Osteoblast (primary cell): ENCODE measurements around the gene ENPP3. TPM values are rescaled to one million over a fixed set of nuclear protein-coding genes. Genes with fewer than 3 reads are reported as not detected.

Experiments used
- DNase-seq: peaks from one replicate; pipeline ENCODE4 v3.0.0; 2011; ENCODE audit warnings: low spot score, mixed read lengths; ENCODE audit not compliant: insufficient read length; ENCODE audit errors: missing footprints
- H2AFZ ChIP-seq: 2 replicates; pipeline ENCODE4 v1.6.0; 2011; ENCODE audit warnings: mild to moderate bottlenecking, low read length
- H3K27ac ChIP-seq: 2 replicates; pipeline ENCODE4 v1.5.1; 2011; ENCODE audit warnings: mild to moderate bottlenecking, low read depth, low read length, moderate library complexity
- H3K27me3 ChIP-seq: 2 replicates; pipeline ENCODE4 v1.6.0; 2012; ENCODE audit warnings: mild to moderate bottlenecking, control low read depth, inconsistent platforms, low read length, moderate library complexity; ENCODE audit not compliant: insufficient read depth
- H3K36me3 ChIP-seq: 2 replicates; pipeline ENCODE4 v1.5.1; 2011; ENCODE audit warnings: mild to moderate bottlenecking, low read length, control low read depth, moderate library complexity; ENCODE audit not compliant: insufficient read depth
- H3K4me1 ChIP-seq: 2 replicates; pipeline ENCODE4 v1.5.1; 2011; ENCODE audit warnings: mild to moderate bottlenecking, low read length, control low read depth, moderate library complexity; ENCODE audit not compliant: insufficient read depth
- H3K4me2 ChIP-seq: 2 replicates; pipeline ENCODE4 v1.6.0; 2011; ENCODE audit warnings: mild to moderate bottlenecking, low read length; ENCODE audit not compliant: insufficient read depth
- H3K4me3 ChIP-seq: fragments of 200-600 bp; sonication (generic); 3 replicates; pipeline ENCODE4 v1.5.1; 2012; ENCODE audit warnings: mild to moderate bottlenecking, low read length, inconsistent platforms; ENCODE audit not compliant: insufficient read depth
- H3K79me2 ChIP-seq: 2 replicates; pipeline ENCODE4 v1.6.0; 2012; ENCODE audit warnings: mild to moderate bottlenecking, low read length, control low read depth, inconsistent platforms; ENCODE audit not compliant: insufficient read depth
- H3K9me3 ChIP-seq: 2 replicates; pipeline ENCODE4 v1.5.1; 2011; ENCODE audit warnings: low read depth, low read length, control low read depth
- H4K20me1 ChIP-seq: 2 replicates; pipeline ENCODE4 v1.6.0; 2012; ENCODE audit warnings: mild to moderate bottlenecking, low read length, control low read depth; ENCODE audit not compliant: insufficient read depth
- CTCF ChIP-seq: IDR thresholded peaks from 2 replicates; pipeline ENCODE4 v1.5.1; 2011; ENCODE audit warnings: mild to moderate bottlenecking, low read depth, low read length, moderate library complexity; ENCODE audit errors: extremely low read depth
- small RNA-seq: library from RNA; depleted of rRNA; stranded (forward); fragments of <200 nt; gene quantifications from one replicate; pipeline ENCODE3, GENCODE V24; 2012
- total RNA-seq: library from RNA; depleted of rRNA; stranded (reverse); fragments of >200 nt; gene quantifications from 2 replicates; pipeline ENCODE4 v1.2.3, GENCODE V29; 2012

ENPP3 gene
- total RNA-seq, 1 donor, result not detected

DNA sequence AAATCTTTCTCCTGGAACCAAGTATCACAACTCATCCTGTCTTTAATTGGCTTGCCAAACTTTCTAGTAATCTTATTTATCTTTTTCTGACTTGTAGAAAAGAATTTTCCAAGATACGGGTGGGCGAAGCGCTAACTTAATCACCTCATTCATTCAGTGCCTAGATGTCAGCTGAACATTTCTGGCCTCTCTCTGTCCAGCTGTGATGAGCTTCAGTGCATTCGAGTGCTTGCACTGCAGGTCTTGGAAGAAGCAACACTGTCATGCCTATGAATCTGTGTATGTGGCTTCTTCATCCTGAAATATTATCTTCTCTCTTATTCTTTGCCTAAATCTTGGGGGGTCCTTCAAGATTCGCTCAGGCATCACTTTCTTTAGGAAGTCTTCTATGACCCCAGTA, 154.4 kb downstream of the ENPP3 start:
- Histone ChIP-seq H3K27me3 (no peaks in the 10 kb centered on the region), H3K4me2 (no peak overlapping the region), H3K9me3 (no peaks in the 10 kb centered on the region), H2AFZ (no peak overlapping the region), H4K20me1 (no peaks in the 10 kb centered on the region), H3K79me2 (no peaks in the 10 kb centered on the region), H3K4me3 (no peak overlapping the region), H3K27ac (no peak overlapping the region), H3K4me1 (peaks cover 24% of the 10 kb centered on the region), H3K36me3 (no peaks in the 10 kb centered on the region)
- TF ChIP-seq CTCF, result no peak
- no peak for DNase-seq

DNA sequence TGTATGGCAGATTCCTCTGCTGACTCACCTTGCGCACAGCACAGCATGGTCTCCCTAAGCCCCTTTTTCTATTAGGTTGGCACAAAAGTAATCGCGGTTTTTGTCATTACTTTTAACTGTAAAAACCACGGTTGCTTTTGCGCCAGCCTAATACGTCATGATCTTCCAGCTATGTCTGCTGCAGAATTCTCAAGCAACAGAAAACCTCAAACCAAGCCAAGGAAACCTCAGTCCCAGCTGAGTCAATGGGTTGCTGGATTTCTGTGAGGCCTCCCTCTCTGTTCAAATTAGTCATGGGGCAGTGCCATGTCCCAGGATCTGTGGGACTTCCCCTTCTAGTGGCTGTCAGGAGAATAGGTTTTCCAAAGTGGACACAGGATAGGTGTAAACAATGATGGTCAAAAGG, 155.0 kb downstream of the ENPP3 start:
- H3K27ac ChIP-seq, result no peak overlapping the region
- TF ChIP-seq CTCF, result peak; percentile 34
- peaks cover 24% of the 10 kb centered on the region for H3K4me1 ChIP-seq
- DNase-seq, result peak; percentile 81
- no peaks in the 10 kb centered on the region for H3K27me3 ChIP-seq
- H3K79me2 ChIP-seq, result no peaks in the 10 kb centered on the region
- no peak overlapping the region for H3K4me2 ChIP-seq
- H4K20me1 ChIP-seq, result no peaks in the 10 kb centered on the region
- no peaks in the 10 kb centered on the region for H3K9me3 ChIP-seq
- H3K36me3 ChIP-seq, result no peaks in the 10 kb centered on the region
- no peak overlapping the region for H3K4me3 ChIP-seq
- H2AFZ ChIP-seq, result peak overlapping the region; percentile 12

GRCh38 chr6:131795366-131795765, 158.3 kb downstream of the ENPP3 start:
- H3K36me3 ChIP-seq, result no peaks in the 10 kb centered on the region
- H3K4me3 ChIP-seq, result no peak overlapping the region
- H3K4me2 ChIP-seq, result no peak overlapping the region
- DNase-seq, result no peak
- H3K9me3 ChIP-seq, result no peaks in the 10 kb centered on the region
- no peak for TF ChIP-seq CTCF
- no peaks in the 10 kb centered on the region for H4K20me1 ChIP-seq
- no peaks in the 10 kb centered on the region for H3K79me2 ChIP-seq
- no peaks in the 10 kb centered on the region for H3K27me3 ChIP-seq
- H3K27ac ChIP-seq, result no peak overlapping the region
- no peak overlapping the region for H2AFZ ChIP-seq
- H3K4me1 ChIP-seq, result no peaks in the 10 kb centered on the region

Small RNAs within 50 kb of the gene (small RNA-seq; reads per million reads assigned to genes)
- gene MIR548H5 (not detected), gene RNU4-18P (not detected)

Other genes with a start within 250 kb of the ENPP3 start
- not detected in 2 replicates for gene ARG1, start 64.1 kb upstream of the ENPP3 start, total RNA-seq
- 33.9 and 34.0 TPM in 2 replicates for gene MED23, start 9.1 kb upstream of the ENPP3 start, total RNA-seq
- gene OR2A4, start 64.1 kb downstream of the ENPP3 start, total RNA-seq, result 0.88 TPM in 1 of 2 replicates, not detected in the other
- gene CTAGE9, start 73.7 kb downstream of the ENPP3 start, total RNA-seq, result not detected in 2 replicates
- gene ENPP1, start 170.7 kb downstream of the ENPP3 start, total RNA-seq, result 16.3 and 20.3 TPM in 2 replicates